Smooth muscle cell of the brain vasculature (primary cell): Measurements from ENCODE around the gene ACOT6.
"Not testable (repeated sequence)": the region's sequence is repeated elsewhere in the genome, so short reads cannot be mapped to it uniquely, and the experiment has no call there.

ENCODE experiments used
- DNase-seq: peaks from one replicate; pipeline ENCODE4 v3.0.0-alpha.2; 2012; ENCODE audit warnings: low read depth, low spot score

The ACOT6 gene

DNA sequence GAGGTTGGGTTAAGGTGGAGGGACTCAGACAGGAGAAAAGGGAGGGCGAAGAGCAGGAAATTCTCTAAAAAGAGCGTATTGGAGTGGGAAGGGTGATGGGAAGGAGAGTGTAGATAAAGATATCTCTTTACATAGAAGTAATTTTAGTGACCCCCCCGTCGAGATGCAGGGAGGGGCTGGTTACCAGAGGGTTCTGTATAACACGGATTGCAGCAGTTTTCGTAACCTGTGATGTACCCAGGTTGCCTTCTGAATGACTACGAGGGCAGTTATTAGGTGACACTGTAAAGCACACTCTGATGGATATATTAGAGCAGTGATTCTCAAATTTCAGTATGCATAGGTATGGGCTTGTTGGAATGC is 32.9 kb downstream of the ACOT6 start:
- no peak for DNase-seq

DNA sequence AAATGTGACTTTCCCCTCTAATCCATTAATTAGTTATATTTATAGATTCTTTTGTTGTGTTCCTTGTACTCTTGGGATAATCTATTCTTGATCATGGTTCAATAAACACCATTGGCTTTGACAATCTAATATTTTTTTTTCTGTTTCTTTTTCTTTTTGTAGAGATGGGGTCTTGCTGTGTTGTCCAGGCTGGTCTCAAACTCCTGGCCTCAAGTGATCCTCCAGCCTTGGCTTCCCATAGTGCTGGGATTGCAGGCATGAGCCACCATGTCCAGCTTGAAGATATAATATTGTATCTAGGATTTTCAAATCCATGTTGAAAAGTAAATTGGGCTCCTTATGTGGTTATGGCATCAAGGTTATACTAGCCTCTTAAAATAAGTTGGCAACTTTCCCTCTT is 38.7 kb downstream of the ACOT6 start:
- DNase-seq, result no peak

DNA sequence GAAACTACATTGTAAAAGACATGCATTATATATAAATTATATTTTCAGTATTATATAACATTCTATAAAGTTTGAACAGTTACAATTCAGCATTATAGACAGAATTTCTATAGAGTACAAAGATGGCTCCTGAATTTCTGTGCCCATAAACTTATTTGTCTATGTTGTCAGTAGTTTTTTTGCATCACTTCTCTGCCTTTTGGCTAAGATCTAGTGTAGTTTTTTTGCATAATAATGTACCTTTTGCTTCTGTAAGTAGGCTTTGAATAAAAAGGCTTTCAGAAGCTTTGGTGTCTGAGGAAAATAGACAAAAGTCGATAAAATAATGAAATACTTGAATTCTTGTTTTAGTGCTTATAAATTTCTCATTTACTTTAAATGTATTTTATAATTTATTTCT is 43.5 kb downstream of the ACOT6 start:
- no peak for DNase-seq

DNA sequence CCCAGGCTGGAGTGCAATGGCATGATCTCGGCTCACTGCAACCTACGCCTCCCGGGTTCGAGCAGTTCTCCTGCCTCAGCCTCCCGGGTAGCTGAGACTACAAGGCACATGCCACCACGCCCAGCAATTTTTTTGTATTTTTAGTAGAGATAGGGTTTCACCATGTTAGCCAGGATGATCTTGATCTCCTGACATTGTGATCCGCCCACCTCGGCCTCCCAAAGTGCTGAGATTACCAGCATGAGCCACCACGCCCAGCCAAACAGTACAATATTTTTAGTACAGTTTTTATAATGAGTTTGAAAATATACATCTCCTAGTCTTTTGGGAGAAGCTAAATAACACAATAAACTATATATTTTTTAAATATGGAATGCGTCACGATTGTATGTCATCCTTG is 46.9 kb downstream of the ACOT6 start:
- not testable (repeated sequence) for DNase-seq

DNA sequence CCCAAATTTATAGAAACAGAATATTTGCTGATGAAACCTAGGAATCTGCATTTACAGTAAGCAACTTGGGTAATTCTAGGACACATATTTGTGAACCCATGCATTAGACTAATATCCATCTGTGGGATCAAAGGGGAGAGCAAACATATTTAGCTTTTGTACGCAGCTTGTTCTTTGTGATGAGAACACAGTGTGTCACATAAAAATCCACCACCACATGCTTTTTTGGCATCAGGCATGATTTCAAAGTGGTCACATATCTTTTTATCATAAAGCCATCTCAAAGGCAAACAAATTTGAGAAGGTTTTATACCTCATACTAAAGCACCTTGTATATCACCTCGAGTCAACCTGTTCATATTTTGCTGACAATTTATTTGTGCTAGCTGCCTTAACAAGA is 48.2 kb downstream of the ACOT6 start:
- no peak for DNase-seq

DNA sequence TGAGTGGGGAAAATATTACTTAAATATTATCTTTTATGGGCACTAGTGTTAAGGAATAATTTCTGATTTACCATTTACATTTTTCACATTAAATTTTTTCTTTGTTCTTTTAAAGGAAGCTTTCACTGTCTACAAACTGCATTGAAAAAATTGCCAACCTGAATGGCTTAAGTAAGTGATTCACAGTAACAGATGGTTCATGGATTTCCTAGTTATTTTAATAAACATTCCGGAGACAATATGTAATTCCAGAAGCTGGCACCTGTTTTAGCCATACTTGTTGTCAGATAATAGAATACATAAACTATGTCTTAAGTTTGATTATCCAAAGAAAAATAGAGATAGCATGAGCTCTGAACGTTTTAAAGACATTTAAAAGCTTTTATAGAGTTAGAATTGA is 49.6 kb downstream of the ACOT6 start:
- DNase-seq, result no peak

DNA sequence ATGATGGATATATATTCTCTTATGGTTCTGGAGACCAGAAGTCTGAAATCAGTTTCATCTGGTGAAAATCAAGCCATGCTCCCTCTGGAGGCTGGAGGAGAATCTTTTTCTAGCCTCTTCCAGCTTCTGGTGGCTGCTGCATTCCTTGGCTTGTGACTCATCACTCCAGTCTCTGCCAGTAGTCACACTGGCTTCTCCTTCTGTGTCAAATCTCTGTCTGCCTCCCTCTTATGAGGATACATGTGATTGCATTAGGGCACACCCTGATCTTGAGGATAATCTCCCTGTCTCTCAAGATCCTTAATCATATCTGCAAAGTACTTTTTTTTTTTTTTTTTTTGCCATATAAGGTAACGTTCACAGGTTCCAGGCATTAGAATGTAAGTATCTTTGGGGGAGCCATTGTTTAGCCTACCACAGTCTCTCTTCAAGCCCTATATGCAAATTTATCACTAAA is 50.2 kb downstream of the ACOT6 start:
- DNase-seq, result peak; percentile 43

DNA sequence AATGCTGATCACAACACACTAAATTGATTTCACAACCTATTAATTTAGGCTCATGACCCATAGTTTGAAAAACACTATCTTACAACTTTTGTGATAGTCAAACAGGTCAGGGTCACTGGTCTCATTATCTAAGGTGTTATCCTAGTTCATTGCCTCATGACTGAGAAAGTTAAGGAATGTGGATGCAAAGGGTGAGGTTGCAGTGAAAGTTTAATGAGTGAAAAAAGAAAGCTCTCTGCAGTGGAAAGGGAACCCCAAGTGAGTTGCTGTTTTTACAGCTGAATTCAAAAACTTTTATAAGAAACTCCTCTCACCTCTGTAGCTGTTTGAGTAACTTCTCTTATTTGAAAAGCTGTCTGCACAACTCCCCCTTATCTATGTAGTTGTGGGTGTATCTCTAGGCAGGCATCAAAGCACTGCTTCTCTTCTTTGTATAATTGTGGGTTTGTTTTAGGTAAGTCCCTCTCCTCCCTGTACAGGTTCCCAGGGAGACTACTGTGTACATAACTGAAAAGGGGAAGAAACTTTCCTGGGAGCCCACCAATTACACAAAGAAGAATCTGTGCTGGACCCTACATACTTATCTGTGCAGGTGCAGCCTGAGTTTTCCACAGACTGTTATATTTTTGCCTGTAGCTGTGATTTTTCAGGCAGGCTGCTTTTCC is 51.4 kb downstream of the ACOT6 start:
- DNase-seq, result no peak

DNA sequence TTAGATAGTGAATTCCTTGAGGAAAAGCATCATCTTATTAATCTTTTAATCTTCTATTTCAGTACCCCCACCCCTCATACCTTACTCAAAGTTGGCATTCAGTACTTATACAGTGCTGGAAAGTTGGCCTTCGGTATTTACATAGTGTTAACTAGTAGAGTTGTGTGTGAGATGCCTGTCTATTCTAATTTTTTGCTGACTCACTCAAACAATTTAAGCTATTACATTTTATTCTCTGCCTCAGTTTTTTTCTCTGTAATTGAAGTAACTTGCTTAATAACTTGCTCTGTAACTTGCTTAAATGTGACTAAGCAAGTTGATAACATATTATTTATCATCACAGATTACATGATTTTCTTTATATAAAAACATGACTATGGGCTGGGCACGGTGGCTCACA is 52.8 kb downstream of the ACOT6 start:
- DNase-seq, result no peak

DNA sequence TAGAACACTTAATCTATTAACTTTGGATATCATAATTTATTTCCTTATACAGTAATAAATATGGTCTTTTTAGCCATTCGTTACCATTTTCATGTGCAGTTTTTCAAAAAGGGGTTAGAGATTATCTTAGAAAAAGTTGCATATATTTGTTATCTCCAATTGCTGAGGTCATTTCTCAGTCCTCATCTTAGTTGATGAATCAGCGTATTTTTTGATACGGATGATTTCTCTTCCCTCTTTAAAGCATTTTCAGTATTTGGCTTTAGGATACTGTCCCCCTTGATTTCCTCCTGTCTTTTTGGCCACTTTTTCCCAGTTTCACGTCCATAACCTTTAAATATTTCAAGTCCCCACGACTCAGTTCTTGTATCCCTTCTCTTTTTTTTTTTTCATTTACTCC is 54.3 kb downstream of the ACOT6 start:
- DNase-seq, result no peak

DNA sequence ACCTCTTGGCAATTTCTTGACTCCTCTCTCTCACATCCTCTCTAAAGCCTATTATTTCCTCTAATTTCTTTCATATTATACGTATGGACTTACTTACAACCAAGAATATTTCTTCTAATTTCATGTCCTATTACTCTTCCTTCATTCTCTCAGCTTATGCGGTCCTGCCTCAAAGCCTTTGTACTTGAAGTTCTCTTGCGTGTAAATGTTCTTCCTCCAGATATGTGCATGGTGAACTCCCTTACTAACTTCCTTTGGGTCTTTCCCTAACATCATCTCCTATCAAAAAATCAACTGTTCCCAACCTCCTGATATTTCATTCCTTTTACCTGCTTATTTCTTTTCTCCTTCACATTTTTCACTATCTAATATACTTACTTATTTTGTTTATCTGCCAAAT is 55.5 kb downstream of the ACOT6 start:
- DNase-seq, result no peak
